GM18870 (cell line): ENCODE results near the gene KBTBD2.
"Not testable (repeated sequence)": the region's sequence is repeated elsewhere in the genome, so short reads cannot be mapped to it uniquely, and the experiment has no call there.

Experiments used
- ATAC-seq: cut with Tn5 transposase; IDR thresholded peaks from one replicate; pipeline ENCODE4 v1.9.1; 2021; ENCODE audit warnings: moderate library complexity; ENCODE audit not compliant: unreplicated experiment

Gene KBTBD2

DNA sequence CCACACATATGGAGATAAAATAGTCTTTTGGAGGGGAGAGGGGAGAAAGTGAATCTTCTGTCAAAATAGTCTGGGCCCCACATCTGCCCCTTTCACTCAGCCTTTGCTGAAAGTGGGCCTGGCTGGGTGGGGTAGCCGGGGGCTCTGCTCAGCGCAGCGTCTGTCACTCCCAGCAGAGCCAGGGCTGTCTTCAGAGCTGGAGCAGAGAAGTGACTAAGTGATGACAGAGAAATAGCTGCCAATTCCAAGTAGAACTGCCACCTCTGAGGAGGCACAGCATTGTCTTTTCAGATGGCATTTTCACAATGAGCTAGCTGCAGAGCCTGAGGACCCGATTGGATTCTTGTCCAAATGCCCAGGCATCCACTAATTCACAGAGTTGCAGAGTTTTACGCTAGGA, 34.5 kb downstream of the KBTBD2 start:
- not testable (repeated sequence) for ATAC-seq

DNA sequence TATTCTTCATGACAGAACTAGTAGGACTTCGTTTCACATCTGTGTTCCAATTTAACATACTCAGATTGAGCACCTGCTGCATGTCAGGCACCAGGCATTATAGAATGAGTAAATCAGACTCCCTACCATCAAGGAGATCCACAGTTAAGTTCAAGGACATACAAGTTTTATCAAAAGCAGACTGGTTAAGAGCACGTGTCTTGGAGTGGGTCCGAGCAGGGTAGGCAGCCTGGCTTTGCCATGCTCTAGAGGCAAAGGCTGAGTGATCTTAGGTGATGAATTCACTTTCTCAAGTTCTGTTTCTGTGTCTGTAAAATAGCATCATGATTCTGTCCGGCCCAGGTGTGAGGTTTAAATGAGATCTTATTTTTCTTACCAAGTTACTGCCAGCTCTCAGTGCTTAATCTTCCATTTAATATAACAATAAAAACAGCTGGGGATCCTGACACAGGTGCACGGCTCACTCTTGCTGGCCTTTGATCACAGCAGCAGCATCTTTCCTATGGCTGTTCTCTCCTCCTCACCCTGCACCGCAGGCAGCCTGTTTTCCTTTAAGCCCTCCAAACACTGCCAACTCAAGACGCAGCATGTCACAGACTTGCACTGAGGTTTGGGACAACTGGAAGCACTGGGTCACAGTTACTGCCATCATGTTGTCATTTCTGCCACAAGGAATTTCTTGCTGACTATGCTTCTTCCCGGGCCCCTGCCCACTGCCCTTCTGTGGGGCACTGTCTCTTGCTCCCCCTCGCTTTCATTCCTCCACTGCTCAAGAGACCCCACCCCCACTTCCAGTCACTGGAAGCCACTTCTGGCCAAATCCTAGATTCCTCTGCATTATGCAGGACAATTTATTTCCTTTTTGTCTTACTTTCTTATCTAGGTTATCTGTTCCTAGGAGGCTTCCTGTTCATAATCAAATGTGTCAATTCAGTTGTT, 35.5 kb downstream of the KBTBD2 start:
- not testable (repeated sequence) for ATAC-seq

- not testable (repeated sequence) for ATAC-seq
Observed at GRCh38 chr7:32850654-32851053, 40.9 kb downstream of the KBTBD2 start.

- ATAC-seq = not testable (repeated sequence)
Observed at GRCh38 chr7:32848655-32849054, 42.9 kb downstream of the KBTBD2 start.

DNA sequence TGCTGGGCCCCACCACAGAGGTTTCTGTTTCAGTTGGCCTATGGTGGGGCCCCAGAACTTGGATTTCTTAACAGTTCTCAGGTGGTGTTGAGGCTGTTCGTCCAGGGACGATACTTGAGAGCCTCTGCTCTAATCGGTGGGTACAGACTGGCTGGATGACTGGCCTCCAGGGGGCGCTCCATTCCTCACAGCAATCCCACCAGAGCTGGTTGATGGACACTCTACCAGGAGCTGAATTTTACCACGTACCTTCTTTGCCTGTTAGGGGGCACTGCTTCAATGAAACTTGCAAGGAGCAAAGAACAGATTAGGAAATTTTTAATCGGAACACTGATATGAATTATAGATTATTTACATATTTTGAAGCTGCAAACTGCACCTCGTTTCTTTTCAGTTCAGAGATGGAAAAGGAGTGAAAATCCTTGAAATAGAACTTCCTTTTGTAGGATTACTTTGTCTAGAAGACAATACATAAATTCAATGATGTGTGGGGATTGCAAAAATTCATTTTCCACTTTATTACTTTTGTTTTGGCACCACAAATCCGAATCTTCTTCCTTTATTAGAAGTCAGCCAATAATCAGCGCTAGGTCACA, 44.8 kb downstream of the KBTBD2 start:
- ATAC-seq = peak; percentile 98

GRCh38 chr7:32844748-32845147, 46.8 kb downstream of the KBTBD2 start:
- ATAC-seq = not testable (repeated sequence)

GRCh38 chr7:32843763-32844162, 47.8 kb downstream of the KBTBD2 start:
- not testable (repeated sequence) for ATAC-seq

DNA sequence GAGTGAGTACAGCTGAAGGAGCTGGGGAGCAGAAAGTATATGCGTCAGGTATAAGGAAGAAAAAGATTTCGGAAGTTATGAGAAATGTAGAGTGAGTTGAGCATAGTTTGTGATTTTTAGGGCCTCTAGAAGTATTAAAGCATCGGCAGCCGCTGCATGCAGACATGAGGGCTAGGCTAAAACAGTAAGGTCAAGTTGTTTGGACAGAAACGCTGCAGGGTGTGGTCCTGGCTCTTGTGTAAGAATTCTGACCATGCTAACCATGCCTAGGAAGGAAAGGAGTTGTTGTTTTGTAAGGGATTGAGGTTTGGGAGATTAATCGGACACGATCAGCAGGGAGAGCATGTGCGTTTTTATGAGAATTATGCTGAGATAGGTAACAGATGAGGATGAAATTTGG, 51.7 kb downstream of the KBTBD2 start:
- not testable (repeated sequence) for ATAC-seq

DNA sequence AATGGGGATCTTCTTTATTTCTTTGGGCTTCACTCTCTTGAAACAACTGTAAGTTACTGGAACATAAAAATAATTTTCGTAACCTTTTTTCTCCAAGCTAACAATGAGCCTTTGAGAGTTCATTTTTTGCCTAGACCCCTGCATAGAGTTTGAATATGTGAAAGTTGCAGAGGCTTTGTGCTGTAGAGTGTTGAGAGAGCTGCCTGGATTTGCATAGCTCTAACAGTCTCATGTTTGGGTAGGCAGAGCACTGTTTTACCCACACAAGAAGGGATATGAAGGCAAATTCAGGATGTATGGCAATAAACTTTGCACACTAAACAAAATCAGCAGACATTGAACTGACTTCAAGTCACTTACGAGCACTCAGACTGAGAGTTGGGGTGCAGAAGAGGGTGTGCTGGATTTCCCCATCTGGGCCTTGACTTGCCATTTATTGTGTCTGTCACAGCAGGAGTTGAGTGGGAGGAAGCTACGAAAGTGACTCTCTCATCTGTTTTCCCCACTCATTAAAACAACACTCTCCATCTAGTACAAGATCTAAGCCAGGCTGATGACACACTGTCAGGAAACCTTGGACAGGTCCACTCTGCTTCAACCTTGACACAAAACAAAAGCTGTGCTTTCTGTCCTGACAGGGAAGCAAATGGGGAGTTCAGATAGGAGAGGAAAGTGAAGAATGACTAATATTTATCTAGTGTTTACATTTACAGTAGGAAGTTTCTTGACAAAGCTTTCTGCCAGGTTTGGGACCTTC, 62.4 kb downstream of the KBTBD2 start:
- peak; percentile 52 for ATAC-seq
